Measurements from ENCODE around the gene TNFSF11.

GRCh38 chr13:42534785-42535184, 39.2 kb upstream of the TNFSF11 start:
- TF ChIP-seq POLR2AphosphoS5 (IDR thresholded peaks at IDR 0.05; ENCODE audit: borderline replicate concordance, low read depth, low read length): no peak
- TF ChIP-seq EZH2 (IDR thresholded peaks at IDR 0.05): no peak
- no peak for TF ChIP-seq FOXP2 (optimal IDR thresholded peaks at IDR 0.05; ENCODE audit: control extremely low read depth, extremely low read length, insufficient read depth)
